GM18907 (cell line): Measurements from ENCODE around the gene SLC25A36.
A peak's percentile ranks its signal among the peaks of the same experiment; 100 is the strongest.
"Not testable (repeated sequence)": the region's sequence is repeated elsewhere in the genome, so short reads cannot be mapped to it uniquely, and the experiment has no call there.

Experiments used
- ATAC-seq: cut with Tn5 transposase; IDR thresholded peaks from one replicate; pipeline ENCODE4 v1.9.1; 2021; ENCODE audit warnings: mild to moderate bottlenecking, moderate library complexity; ENCODE audit not compliant: unreplicated experiment

The SLC25A36 gene

GRCh38 chr3:140931016-140931454 is 10.6 kb upstream of the SLC25A36 start:
- ATAC-seq, result no peak

- ATAC-seq, result no peak
Observed at GRCh38 chr3:140931801-140932200, 9.8 kb upstream of the SLC25A36 start.

- no peak for ATAC-seq
Observed at GRCh38 chr3:140933109-140933508, 8.5 kb upstream of the SLC25A36 start.

- no peak for ATAC-seq
Observed at GRCh38 chr3:140933552-140933951, 8.1 kb upstream of the SLC25A36 start.

- ATAC-seq, result not testable (repeated sequence)
Observed at GRCh38 chr3:140939305-140939704, 2.3 kb upstream of the SLC25A36 start.

GRCh38 chr3:140941090-140941433 is 574 bp upstream of the SLC25A36 start:
- ATAC-seq, result no peak

- peak; percentile 55 for ATAC-seq
Observed at GRCh38 chr3:140942221-140943104, 827 bp downstream of the SLC25A36 start.

GRCh38 chr3:140943781-140944552 is 2.3 kb downstream of the SLC25A36 start:
- no peak for ATAC-seq

- no peak for ATAC-seq
Observed at GRCh38 chr3:140948460-140949249, 7.0 kb downstream of the SLC25A36 start.

- ATAC-seq, result no peak
Observed at GRCh38 chr3:140950144-140950543, 8.5 kb downstream of the SLC25A36 start.

GRCh38 chr3:140950863-140951262 is 9.2 kb downstream of the SLC25A36 start:
- ATAC-seq, result no peak

GRCh38 chr3:140951750-140952149 is 10.1 kb downstream of the SLC25A36 start:
- not testable (repeated sequence) for ATAC-seq

GRCh38 chr3:140953028-140953960 is 11.7 kb downstream of the SLC25A36 start:
- no peak for ATAC-seq

GRCh38 chr3:140954576-140954975 is 12.9 kb downstream of the SLC25A36 start:
- no peak for ATAC-seq

GRCh38 chr3:140955645-140956044 is 14.0 kb downstream of the SLC25A36 start:
- no peak for ATAC-seq

- no peak for ATAC-seq
Observed at GRCh38 chr3:140956058-140956835, 14.6 kb downstream of the SLC25A36 start.

GRCh38 chr3:140972833-140973232 is 31.2 kb downstream of the SLC25A36 start:
- ATAC-seq, result no peak

- no peak for ATAC-seq
Observed at GRCh38 chr3:140974900-140975299, 33.3 kb downstream of the SLC25A36 start.

GRCh38 chr3:140980663-140981062 is 39.0 kb downstream of the SLC25A36 start:
- ATAC-seq, result no peak
